HepG2 (cell line): ENCODE data around the gene SLC25A25. TPM values are rescaled to one million over a fixed set of nuclear protein-coding genes. Genes with fewer than 3 reads are reported as not detected.

Source experiments
- ATAC-seq: fragments of 200-7000 bp; cut with Tn5 transposase; 3 replicates; pipeline ENCODE4 v1.9.1; 2020; ENCODE audit warnings: mild to moderate bottlenecking, moderate library complexity
- BruUV-seq: library from RNA; stranded (reverse); fragments of 400-500 nt; replicated peaks from 2 replicates; lab custom pipeline; 2021; lab: Mats Ljungman, UMichigan
- CTCF ChIA-PET: fragments of 300-600 bp; formaldehyde crosslinking; extraction: SDS; loops from one replicate; lab custom pipeline; 2021; ENCODE audit warnings: low total read pairs, inconsistent platforms, low intra/inter-chr PET ratio; lab: Yijun Ruan, JAX
- POLR2A ChIA-PET: fragments of 350-600 bp; sonication (Branson Sonifier 250); formaldehyde crosslinking; loops from one replicate; lab custom pipeline; 2020; ENCODE audit warnings: antibody characterized with exemption, inconsistent platforms; lab: Yijun Ruan, JAX
- DNase-seq: peaks from one replicate; pipeline ENCODE4 v3.0.0-alpha.2; 2015; ENCODE audit warnings: low spot score
- FAIRE-seq: peaks from 3 replicates; lab custom pipeline; 2011; peaks lifted over from hg19 to GRCh38; lab: Jason Lieb, UNC
- H2AFZ ChIP-seq: one replicate; pipeline ENCODE4 v1.6.1; 2011; ENCODE audit warnings: low read length, inconsistent platforms
- H3K27ac ChIP-seq: fragments of 300-600 bp; 3 replicates; pipeline ENCODE4 v1.8.0; 2011; ENCODE audit warnings: mixed run types, mild to moderate bottlenecking, mixed read lengths, low read length, inconsistent platforms; ENCODE audit not compliant: insufficient read depth; ENCODE audit errors: extremely low read length
- H3K27me3 ChIP-seq, 2 experiments: fragments of 200-600 bp in 1 of 2; 2 replicates in 1 of 2; 3 replicates in 1 of 2; pipeline versions ENCODE4 v1.6.0 to v1.8.0; 2011; ENCODE audit warnings: low read length in 2 of 2, mild to moderate bottlenecking in 2 of 2, moderate library complexity in 2 of 2, inconsistent platforms in 1 of 2; ENCODE audit not compliant: insufficient read depth in 2 of 2, control insufficient read depth in 1 of 2
- H3K36me3 ChIP-seq, 2 experiments: fragments of 200-600 bp in 1 of 2; replicated peaks in 1 of 2; 2 replicates in 1 of 2; 3 replicates in 1 of 2; pipeline versions ENCODE4 v1.5.1 to v1.8.0; 2011; ENCODE audit warnings: low read length in 2 of 2, inconsistent platforms in 1 of 2; ENCODE audit not compliant: insufficient read depth in 2 of 2, control insufficient read depth in 1 of 2
- H3K4me1 ChIP-seq: 2 replicates; pipeline ENCODE4 v1.5.1; 2012; ENCODE audit warnings: low read length, inconsistent platforms; ENCODE audit not compliant: insufficient read depth
- H3K4me2 ChIP-seq: 2 replicates; pipeline ENCODE4 v1.6.0; 2011; ENCODE audit warnings: low read depth, low read length, inconsistent platforms
- H3K4me3 ChIP-seq, 3 experiments: fragments of 200-600 bp in 1 of 3; sonication (generic), shearing (Covaris generic) in 1 of 3; replicated peaks in 1 of 3; 2 replicates each; pipeline ENCODE4 v1.5.1; 2011 to 2016; ENCODE audit warnings: low read length in 3 of 3, inconsistent platforms in 2 of 3, low read depth in 2 of 3, mild to moderate bottlenecking in 2 of 3, control low read depth in 1 of 3, mixed read lengths in 1 of 3; ENCODE audit not compliant: insufficient read depth in 1 of 3
- H3K79me2 ChIP-seq: one replicate; pipeline ENCODE4 v1.6.1; 2011; ENCODE audit warnings: low read length, inconsistent platforms; ENCODE audit not compliant: insufficient read depth
- H3K9ac ChIP-seq: 2 replicates; pipeline ENCODE4 v1.6.0; 2011; ENCODE audit warnings: mild to moderate bottlenecking, low read depth, low read length, inconsistent platforms; ENCODE audit not compliant: insufficient read depth
- H3K9me3 ChIP-seq: 2 replicates; pipeline ENCODE4 v1.5.1; 2012; ENCODE audit warnings: mild to moderate bottlenecking, low read length
- H4K20me1 ChIP-seq: 2 replicates; pipeline ENCODE4 v1.6.0; 2011; ENCODE audit warnings: inconsistent platforms, mild to moderate bottlenecking, low read length, moderate library complexity; ENCODE audit not compliant: insufficient read depth
- GABPB1 ChIP-seq: IDR thresholded peaks from 2 replicates; pipeline ENCODE4 v1.6.1; 2016; ENCODE audit warnings: mild to moderate bottlenecking, missing genetic modification reagents, moderate library complexity, missing compliant biosample characterization
- HDAC1 ChIP-seq: sonication (generic); formaldehyde crosslinking; IDR thresholded peaks from 2 replicates; pipeline ENCODE4 v1.5.1; 2020; ENCODE audit warnings: mild to moderate bottlenecking, missing genetic modification reagents
- IRF1 ChIP-seq: sonication (generic); formaldehyde crosslinking; IDR thresholded peaks from 2 replicates; pipeline ENCODE4 v1.4.0; 2020; ENCODE audit warnings: low read depth, mild to moderate bottlenecking, missing genetic modification reagents
- JUND ChIP-seq: sonication (generic); formaldehyde crosslinking; IDR thresholded peaks from 2 replicates; pipeline ENCODE4 v1.8.0; 2022; ENCODE audit warnings: mild to moderate bottlenecking, missing genetic modification reagents
- KLF9 ChIP-seq: IDR thresholded peaks from 2 replicates; pipeline ENCODE4 v1.6.1; 2016; ENCODE audit warnings: low read depth
- MXI1 ChIP-seq: IDR thresholded peaks from 3 replicates; pipeline ENCODE4 v1.6.1; 2012; ENCODE audit warnings: low read depth, low read length, inconsistent platforms, borderline replicate concordance
- NBN ChIP-seq: fragments of 450-650 bp; conservative IDR thresholded peaks from 2 replicates; pipeline ENCODE4 v1.6.1; 2017
- NCOR1 ChIP-seq: fragments of 200-600 bp; sonication (generic); IDR thresholded peaks from 2 replicates; pipeline ENCODE4 v1.7.0; 2017; ENCODE audit warnings: antibody characterized with exemption, low read length, borderline replicate concordance
- POGZ ChIP-seq: sonication (generic); formaldehyde crosslinking; IDR thresholded peaks from 2 replicates; pipeline ENCODE4 v1.4.0; 2020; ENCODE audit warnings: mild to moderate bottlenecking, missing genetic modification reagents
- RBM22 ChIP-seq: fragments of 200-400 bp; formaldehyde crosslinking; optimal IDR thresholded peaks from 2 replicates; pipeline ENCODE3; 2017; ENCODE audit warnings: mild to moderate bottlenecking, low read length, moderate library complexity
- REL ChIP-seq: sonication (generic); formaldehyde crosslinking; conservative IDR thresholded peaks from 2 replicates; pipeline ENCODE4 v1.8.0; 2022; ENCODE audit warnings: mild to moderate bottlenecking, missing genetic modification reagents, moderate library complexity
- SP2 ChIP-seq: sonication (generic); formaldehyde crosslinking; IDR thresholded peaks from 2 replicates; pipeline ENCODE4 v1.5.1; 2020; ENCODE audit warnings: mild to moderate bottlenecking, missing genetic modification reagents
- TBX2 ChIP-seq: sonication (generic); formaldehyde crosslinking; IDR thresholded peaks from 2 replicates; pipeline ENCODE4 v1.5.0; 2020; ENCODE audit warnings: missing genetic modification reagents, mild to moderate bottlenecking, borderline replicate concordance
- TFDP2 ChIP-seq: sonication (generic); formaldehyde crosslinking; IDR thresholded peaks from 2 replicates; pipeline ENCODE4 v1.4.0; 2020; ENCODE audit warnings: missing genetic modification reagents
- ZFX ChIP-seq: sonication (generic); formaldehyde crosslinking; IDR thresholded peaks from 2 replicates; pipeline ENCODE4 v1.4.0; 2020; ENCODE audit warnings: mild to moderate bottlenecking, low read depth, missing genetic modification reagents, moderate library complexity
- ZIK1 ChIP-seq: sonication (generic); formaldehyde crosslinking; IDR thresholded peaks from 2 replicates; pipeline ENCODE4 v1.5.0; 2020; ENCODE audit warnings: mild to moderate bottlenecking, low read depth, missing genetic modification reagents, borderline replicate concordance
- ZNF17 ChIP-seq: sonication (generic); formaldehyde crosslinking; IDR thresholded peaks from 2 replicates; pipeline ENCODE4 v1.5.0; 2020; ENCODE audit warnings: mild to moderate bottlenecking, missing genetic modification reagents
- ZNF556 ChIP-seq: sonication (generic); formaldehyde crosslinking; IDR thresholded peaks from 2 replicates; pipeline ENCODE4 v1.4.0; 2020; ENCODE audit warnings: mild to moderate bottlenecking, missing genetic modification reagents, borderline replicate concordance
- ZSCAN9 ChIP-seq: IDR thresholded peaks from 2 replicates; pipeline ENCODE4 v1.6.1; 2016; ENCODE audit warnings: borderline replicate concordance
- WGBS: methylation state at CpG from one replicate; pipeline ENCODE4 v1.1.6; 2017; ENCODE audit warnings: low lambda C conversion rate; 5-methylcytosine and 5-hydroxymethylcytosine counted together
- in situ Hi-C: cut with HindIII; loops from 2 replicates; pipeline ENCODE4 v1.10.0; 2017; ENCODE audit warnings: low pct_unique_long_range_greater_than_20kb; ENCODE audit not compliant: extremely low pct_ligation_motif_present
- intact Hi-C: fragments of 100-400 bp; cut with micrococcal nuclease; formaldehyde crosslinking; loops from one replicate; pipeline ENCODE4 v1.10.0; 2022; ENCODE audit not compliant: unreplicated experiment
- polyA plus RNA-seq, 8 experiments: library from polyadenylated mRNA; depleted of rRNA in 3 of 8; stranded (reverse) in 7 of 8; unstranded in 1 of 8; fragments of >200 nt; fragmentation: Illumina TruSeq in 4 of 8; extraction: Trizol in 4 of 8; gene quantifications; 2 replicates each; pipeline versions ENCODE4 v1.2.1 to v1.2.3, GENCODE V29; 2011 to 2016; ENCODE audit warnings: low read depth in 4 of 8, missing spikeins in 1 of 8, mixed read lengths in 1 of 8; ENCODE audit not compliant: insufficient read depth in 1 of 8
- total RNA-seq, 5 experiments: library from RNA; depleted of rRNA; stranded (reverse); fragments of >200 nt; fragmentation: Illumina TruSeq; extraction: Trizol; gene quantifications; 2 replicates each; pipeline ENCODE4 v1.2.3, GENCODE V29; 2016; ENCODE audit warnings: low read depth in 1 of 5

SLC25A25 gene
- total and polyA plus RNA-seq, 2 of the 13 experiments (the other 11 are each of a cell fraction or from before 2014, with no cell fraction given) = 10.5 to 24.8 TPM

- TF ChIP-seq HDAC1 (CRISPR knock-in tag) (peak; percentile 30; the same call in 1 of the 2 replicates), GABPB1 (peak; percentile 47; the same call in 1 of the 2 replicates), IRF1 (CRISPR knock-in tag) (0 out of 2 replicates have a peak, but pooled peaks have one; percentile 49), TBX2 (CRISPR knock-in tag) (0 out of 2 replicates have a peak, but pooled peaks have one; percentile 3), NCOR1 (no peak), MXI1 (0 out of 3 replicates have a peak, but pooled peaks have one; percentile 13), ZFX (CRISPR knock-in tag) (peak; percentile 45; the same call in 1 of the 2 replicates), ZNF556 (CRISPR knock-in tag) (no peak), ZSCAN9 (CRISPR knock-in tag) (no peak)
These were observed 564 bp downstream of the SLC25A25 start (continued) for GRCh38 chr9:128068386-128069205.

- ATAC-seq = no peak
- no peak overlapping the region for H2AFZ ChIP-seq
- FAIRE-seq = no peak
- no peaks in the 10 kb centered on the region for H3K36me3 ChIP-seq
- no peaks in the 10 kb centered on the region for H4K20me1 ChIP-seq
- H3K27me3 ChIP-seq = no peaks in the 10 kb centered on the region; a peak in 1 of 5 replicates
- H3K9me3 ChIP-seq = no peaks in the 10 kb centered on the region
- no peak for DNase-seq
- intact Hi-C loops = no loop called here
- in situ Hi-C loops = no loop called here
- peaks cover 62% of the 10 kb centered on the region for H3K4me1 ChIP-seq
- H3K79me2 ChIP-seq = peaks cover 31% of the 10 kb centered on the region
- WGBS = 90% methylated on average over 7 of the region's 7 CpGs
- BruUV-seq = no TSS peak
- ChIA-PET CTCF (no interaction called here), POLR2A (interaction anchor here (3.7 kb wide), 1 partner anchor 27 kb away, joined by 14 read pairs; no protein-coding TSS in a partner anchor)
- TF ChIP-seq POGZ (no peak), ZIK1 (CRISPR knock-in tag) (no peak), ZNF17 (no peak), KLF9 (CRISPR knock-in tag) (no peak), JUND (CRISPR knock-in tag) (no peak), RBM22 (no peak), SP2 (CRISPR knock-in tag) (no peak), REL (no peak), NBN (no peak), TFDP2 (CRISPR knock-in tag) (no peak)
- no peak overlapping the region for H3K27ac ChIP-seq
- H3K4me3 ChIP-seq = no peak overlapping the region
- H3K9ac ChIP-seq = no peak overlapping the region
- H3K4me2 ChIP-seq = no peak overlapping the region
These were observed 2.8 kb downstream of the SLC25A25 start for GRCh38 chr9:128070874-128071273.
